ENCODE data around the gene MVB12B.
A peak's percentile ranks its signal among the peaks of the same experiment; 100 is the strongest.

Gene MVB12B

DNA sequence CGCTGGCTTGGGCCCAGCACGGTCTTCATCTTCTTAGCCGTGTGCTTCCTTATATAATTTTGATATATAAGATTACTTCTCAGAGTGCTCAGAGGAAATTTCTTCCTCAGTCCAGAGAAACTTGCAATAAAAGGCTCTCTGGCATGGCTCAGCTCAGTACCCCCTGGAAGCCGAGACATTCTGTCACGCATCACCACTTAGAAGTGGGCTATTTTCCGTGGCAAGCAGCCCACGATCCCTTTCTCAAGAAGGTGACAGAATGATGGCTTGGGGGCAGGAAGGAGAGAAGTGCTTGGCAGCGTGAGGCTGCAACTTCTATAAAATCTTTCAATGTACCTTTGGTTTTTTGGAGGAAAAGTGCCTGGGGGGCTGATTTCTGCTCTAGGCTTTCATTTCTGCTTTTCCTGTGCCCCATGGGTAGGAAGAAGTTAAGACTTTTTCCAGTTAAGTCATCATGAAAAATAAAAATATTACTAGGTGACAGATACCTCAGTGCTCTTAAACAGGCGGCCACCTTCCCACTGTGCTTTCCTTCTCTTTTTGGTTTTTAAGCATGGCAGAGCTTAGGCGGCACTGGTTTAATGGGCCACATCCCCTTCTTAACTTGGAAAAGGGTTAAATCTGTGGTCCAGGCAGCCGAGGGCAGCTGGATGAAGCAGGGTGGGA is 104.6 kb downstream of the MVB12B start:
- DNase-seq (ENCODE audit: low spot score) = no peak

DNA sequence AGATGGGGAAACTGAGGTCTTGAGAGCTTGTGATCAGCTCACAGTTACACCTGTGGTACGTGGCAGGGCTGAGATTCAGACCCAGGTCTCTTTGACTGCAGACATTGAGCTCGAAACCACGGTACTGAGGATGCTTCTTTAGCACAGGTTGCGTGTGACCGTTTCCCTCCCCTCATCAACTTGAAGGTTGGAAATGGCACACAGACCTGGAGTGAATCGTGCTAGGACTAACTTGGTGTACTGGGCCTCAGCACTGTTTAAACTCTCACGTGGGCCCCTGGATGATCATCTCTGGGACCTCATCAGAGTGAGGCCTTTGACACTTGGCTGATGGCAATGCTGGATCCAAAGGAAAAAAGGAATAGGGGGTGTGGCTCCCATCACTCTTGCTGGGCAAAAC is 106.0 kb downstream of the MVB12B start:
- no peak for DNase-seq (ENCODE audit: low spot score)

DNA sequence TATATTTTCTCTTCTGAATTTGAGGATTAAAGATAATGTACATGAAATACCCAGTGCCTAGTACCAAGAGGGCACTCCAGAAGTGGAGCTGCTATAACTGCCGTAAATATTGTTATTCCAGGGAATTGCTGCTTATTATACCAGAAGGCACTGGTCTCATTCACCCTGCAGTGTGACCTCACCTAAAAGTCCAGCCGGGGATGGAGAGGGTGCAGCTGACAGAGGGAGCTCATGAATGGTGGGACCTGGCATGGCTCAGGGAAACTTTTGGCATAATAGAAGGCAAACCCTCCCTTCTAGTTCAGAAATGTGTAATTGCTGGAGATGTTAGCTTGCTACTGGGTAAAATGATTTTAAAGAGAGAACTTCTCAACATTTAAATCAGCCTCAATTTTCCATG is 108.5 kb downstream of the MVB12B start:
- no peak for DNase-seq (ENCODE audit: low spot score)

- DNase-seq (ENCODE audit: low spot score) = no peak
Observed at GRCh38 chr9:126435626-126436025, 109.0 kb downstream of the MVB12B start.

DNA sequence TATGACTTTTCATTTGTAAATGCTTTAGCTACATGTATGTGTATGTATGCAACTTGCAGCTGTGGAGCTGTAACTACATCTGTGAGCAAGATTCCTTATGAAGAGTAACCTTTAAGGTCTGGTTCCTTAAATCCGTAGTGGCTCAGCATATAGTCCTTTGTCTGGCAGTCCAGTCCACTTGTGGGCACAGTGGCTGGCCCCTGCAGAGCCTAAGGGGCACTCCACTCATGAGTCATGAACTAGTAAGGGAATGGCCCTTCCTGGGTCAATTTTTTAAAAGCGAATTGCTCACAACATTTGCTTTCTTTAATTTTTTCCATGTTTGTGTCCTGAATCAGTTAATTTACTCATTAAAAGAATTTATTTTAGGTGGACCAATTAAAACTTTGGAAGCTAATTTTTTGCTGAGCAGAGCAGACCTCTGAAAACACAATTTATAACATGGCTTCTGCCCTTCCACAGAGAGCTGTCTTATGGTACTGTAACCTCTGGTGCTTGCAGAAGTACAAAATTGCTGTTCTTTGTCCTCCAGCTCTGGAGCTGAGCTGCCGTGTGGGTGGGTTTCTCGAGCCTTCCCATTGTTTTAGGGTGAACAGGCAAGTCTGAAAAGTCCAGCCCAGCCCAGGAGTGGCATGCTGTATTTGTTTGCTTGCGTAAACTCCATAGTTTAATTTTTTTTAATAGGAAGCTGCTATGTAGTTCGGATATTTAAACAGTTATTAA is 110.1 kb downstream of the MVB12B start:
- DNase-seq (ENCODE audit: low spot score) = no peak

GRCh38 chr9:126437268-126437666 is 110.6 kb downstream of the MVB12B start:
- no peak for DNase-seq (ENCODE audit: low spot score)

GRCh38 chr9:126437701-126438100 is 111.1 kb downstream of the MVB12B start:
- DNase-seq (ENCODE audit: low spot score) = no peak

DNA sequence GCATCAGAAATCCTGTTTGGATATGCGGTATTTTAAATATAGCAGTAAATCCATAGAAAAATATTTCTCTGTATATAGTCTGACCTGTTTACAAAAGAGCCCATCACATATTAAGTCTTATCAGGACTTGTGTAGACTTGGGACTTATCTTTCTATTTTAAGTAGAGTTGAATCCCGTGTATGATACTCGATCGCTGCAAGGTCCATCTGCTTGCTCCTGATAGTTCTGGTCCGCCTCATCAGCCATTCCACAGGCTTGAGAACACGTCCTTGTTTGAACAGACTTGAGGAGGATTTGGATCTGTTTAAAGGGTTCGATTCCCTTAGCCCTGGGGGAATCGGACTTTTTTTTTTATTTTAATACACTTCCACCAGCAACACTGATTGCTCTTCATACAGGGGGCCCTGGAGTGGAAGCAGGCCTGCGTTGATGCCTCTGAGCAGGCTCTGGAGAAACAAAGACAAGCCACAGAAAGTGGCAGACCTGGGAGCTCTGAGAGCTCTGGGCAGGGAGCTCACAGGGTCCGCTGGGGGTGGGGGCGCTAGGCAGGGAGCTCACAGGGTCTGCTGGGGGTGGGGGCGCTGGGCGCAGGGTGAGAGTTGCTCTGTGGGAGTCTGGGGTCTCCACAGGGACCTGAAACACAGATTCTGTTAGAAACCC is 112.2 kb downstream of the MVB12B start:
- DNase-seq (ENCODE audit: low spot score) = no peak

DNA sequence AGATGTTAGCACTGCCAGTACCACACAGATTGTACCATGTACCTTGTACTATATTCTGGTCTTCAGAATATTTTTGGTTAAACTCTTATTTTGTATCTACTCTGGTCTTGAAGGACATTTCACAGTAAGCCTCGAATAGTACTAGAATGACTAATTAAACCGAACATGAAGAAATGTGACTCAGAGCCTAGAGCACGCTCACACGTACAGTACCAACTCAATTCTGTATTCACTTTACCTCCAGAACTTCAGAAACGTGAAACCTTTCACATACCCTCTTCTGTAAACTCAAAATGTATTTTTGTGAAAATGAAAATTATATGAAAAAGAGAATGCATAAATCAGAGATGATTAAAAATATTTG is 112.8 kb downstream of the MVB12B start:
- no peak for DNase-seq (ENCODE audit: low spot score)

DNA sequence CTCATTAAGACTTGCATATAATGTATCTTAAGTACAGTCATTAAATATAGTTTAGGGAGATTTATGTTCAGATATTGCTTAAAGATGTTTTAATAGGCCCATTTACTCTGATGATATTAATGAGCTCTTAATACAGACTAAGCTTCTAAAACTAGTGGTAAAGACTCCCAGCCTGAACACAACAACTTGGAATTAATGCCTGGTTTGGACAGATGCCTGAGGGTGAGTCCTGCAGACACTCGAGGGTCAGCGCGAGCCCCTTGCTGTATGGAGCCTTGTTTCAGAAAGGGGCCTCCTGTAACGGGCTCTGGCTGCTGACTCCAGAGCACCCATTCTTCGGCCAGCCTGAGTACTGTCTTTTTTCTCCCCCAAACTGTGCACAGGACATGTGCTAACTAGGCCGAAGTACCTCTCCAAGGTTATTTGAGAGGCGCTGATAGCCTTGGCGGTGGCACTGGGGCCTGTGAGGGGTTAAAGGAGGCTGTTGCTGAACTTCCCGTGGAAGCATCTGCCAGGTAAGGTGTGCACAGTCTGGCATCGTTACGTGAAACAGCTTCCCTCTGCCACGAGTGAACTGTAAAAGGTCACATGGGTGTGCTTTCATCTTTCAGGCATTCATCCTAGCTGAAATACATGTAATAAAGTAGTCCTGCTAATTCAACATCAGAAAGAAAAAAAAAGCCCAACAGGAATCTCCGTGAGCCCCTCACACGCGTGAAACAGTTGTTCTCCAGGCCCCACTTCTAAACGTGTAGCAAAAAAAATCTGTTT is 113.4 kb downstream of the MVB12B start:
- no peak for DNase-seq (ENCODE audit: low spot score)

- DNase-seq (ENCODE audit: low spot score) = no peak
Observed at GRCh38 chr9:126440940-126441339, 114.3 kb downstream of the MVB12B start.

- DNase-seq (ENCODE audit: low spot score) = no peak
Observed at GRCh38 chr9:126442636-126443035, 116.0 kb downstream of the MVB12B start.

DNA sequence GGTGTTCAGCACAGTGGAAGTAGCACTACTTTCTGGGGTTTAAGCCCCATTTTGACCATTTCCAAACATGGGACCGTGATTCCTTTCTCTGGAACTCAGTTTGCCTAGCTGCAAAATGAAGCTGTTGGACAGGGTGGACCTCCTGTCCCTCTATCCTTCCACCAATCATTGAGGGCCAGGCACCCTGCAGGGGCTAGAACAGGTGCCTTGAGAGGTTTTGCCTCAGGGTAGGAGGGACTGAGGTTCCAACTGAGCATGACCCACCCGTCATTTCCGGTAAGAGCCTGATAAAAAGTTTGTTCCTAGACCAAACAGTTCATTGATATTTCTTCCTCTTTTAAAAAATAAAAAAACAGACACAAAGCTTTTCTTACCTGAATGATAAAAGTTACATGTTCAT is 116.5 kb downstream of the MVB12B start:
- DNase-seq (ENCODE audit: low spot score) = no peak

GRCh38 chr9:126448136-126448535 is 121.5 kb downstream of the MVB12B start:
- DNase-seq (ENCODE audit: low spot score) = no peak

GRCh38 chr9:126448865-126449577 is 122.4 kb downstream of the MVB12B start:
- DNase-seq (ENCODE audit: low spot score) = peak; percentile 23

DNA sequence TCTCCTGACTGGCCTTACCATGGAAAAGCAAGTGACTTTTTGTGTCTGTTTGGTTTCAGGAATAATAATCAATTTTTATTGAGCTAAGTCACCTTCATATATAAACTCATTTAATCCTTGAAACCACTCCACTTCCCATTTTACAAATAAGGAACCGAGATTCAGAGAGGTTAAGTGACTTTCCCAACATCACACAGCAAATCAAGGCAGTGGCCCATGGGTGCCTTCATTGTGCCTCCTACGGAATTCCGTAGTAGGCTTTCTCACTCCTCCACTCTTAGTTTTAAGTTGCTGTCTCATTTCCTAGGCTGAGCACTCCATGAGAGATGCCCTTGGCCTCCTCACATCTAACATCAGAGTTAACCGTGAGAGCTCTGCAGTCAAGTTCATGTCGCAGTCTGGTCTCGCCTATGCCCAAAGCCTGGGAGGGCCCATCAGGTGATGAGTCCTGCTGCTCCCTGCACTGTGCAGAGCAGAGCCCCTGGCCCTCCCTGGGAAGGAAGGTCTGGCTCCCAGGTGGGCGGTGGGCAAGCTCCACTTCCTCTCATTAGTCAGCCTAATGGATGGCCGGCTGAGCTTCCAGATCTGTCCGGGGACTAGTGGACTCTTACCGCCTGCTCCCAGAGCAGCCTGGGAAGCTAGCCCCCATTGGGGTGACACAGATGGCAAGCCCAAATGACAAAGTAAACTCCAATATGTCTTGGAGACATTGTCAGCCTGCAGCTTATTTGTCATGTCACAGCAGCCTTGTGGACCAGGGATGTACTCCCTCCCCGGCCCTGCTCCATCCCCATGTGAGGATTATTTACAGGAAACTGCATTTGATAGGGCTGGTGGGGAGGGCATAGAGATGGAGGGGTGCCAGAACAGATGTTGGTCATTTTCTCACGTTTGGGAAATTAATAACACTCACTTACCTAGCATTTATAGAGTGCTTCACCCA is 123.4 kb downstream of the MVB12B start:
- DNase-seq (ENCODE audit: low spot score) = no peak

DNA sequence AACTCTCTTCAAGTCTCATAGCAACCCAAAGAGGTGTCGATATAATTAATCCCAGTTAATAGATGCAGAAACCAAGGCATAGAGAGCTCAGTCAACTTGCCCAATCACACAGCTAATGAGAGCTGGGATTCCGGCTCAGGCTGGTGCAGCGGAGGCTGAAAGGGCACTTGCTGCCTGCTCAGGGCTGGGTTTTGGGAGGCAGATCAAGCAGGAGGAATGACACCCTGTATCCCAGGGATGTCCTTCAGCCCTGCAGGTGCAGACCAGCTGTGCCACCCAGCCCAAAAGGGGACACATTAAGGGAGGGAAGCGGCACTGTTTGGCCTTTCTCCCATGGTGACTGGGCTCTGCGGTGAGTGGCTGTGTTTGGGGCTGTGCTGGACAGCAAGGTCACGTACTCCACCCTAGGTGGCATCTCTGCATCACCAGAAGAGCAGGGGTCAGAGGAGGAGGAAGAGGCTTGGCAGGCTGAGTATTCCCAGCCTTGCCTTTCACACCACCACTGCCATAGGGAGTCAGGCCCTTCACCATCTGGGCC is 124.1 kb downstream of the MVB12B start:
- no peak for DNase-seq (ENCODE audit: low spot score)

- no peak for DNase-seq (ENCODE audit: low spot score)
Observed at GRCh38 chr9:126451316-126451885, 124.8 kb downstream of the MVB12B start.

GRCh38 chr9:126452106-126452505 is 125.5 kb downstream of the MVB12B start:
- no peak for DNase-seq (ENCODE audit: low spot score)
